Measurements from ENCODE around the gene PCED1B.

GRCh38 chr12:47159348-47159747 is 79.9 kb downstream of the PCED1B start:
- TF ChIP-seq CTCF (IDR thresholded peaks at IDR 0.05) (no peak), EZH2phosphoT487 (IDR thresholded peaks at IDR 0.05) (no peak)

Data from neural progenitor cell (in vitro differentiated cells).